OCI-LY3 (cell line): ENCODE measurements around the gene CELA3B.

Experiments used
- CTCF ChIP-seq: fragments of 200-600, 300-600 bp; sonication (generic); IDR thresholded peaks from 2 replicates; pipeline ENCODE4 v1.5.1; 2014; ENCODE audit warnings: antibody characterized with exemption, low read length, low read depth
- EZH2phosphoT487 ChIP-seq: fragments of 200-600 bp; shearing (Covaris generic); IDR thresholded peaks from 2 replicates; pipeline ENCODE4 v1.6.1; 2018; ENCODE audit warnings: antibody characterized with exemption, mixed run types, low read depth

GRCh38 chr1:21963477-21964217, 13.2 kb upstream of the CELA3B start:
- TF ChIP-seq EZH2phosphoT487 (no peak), CTCF (peak; percentile 76)
